GM18867 (cell line): Measurements from ENCODE around the gene ASAP2.

Source experiments
- ATAC-seq: cut with Tn5 transposase; IDR thresholded peaks from one replicate; pipeline ENCODE4 v1.9.1; 2021; ENCODE audit warnings: mild to moderate bottlenecking, moderate library complexity; ENCODE audit not compliant: unreplicated experiment

Gene ASAP2

GRCh38 chr2:9205963-9206948 lies at the start of gene ASAP2:
ASAP2 (plus strand) TSS chr2:9206812; CDS start chr2:9207105, 293 bp downstream.
- ATAC-seq, result peak; percentile 70

- no peak for ATAC-seq
Measured at GRCh38 chr2:9158786-9159779, 47.5 kb upstream of the ASAP2 start.

- ATAC-seq, result no peak
Measured at GRCh38 chr2:9160732-9161131, 45.9 kb upstream of the ASAP2 start.

GRCh38 chr2:9162841-9163240 lies 43.8 kb upstream of the ASAP2 start:
- no peak for ATAC-seq

- ATAC-seq, result no peak
Measured at GRCh38 chr2:9163306-9164111, 43.1 kb upstream of the ASAP2 start.

GRCh38 chr2:9164112-9164608 lies 42.5 kb upstream of the ASAP2 start:
- no peak for ATAC-seq

GRCh38 chr2:9165625-9166024 lies 41.0 kb upstream of the ASAP2 start:
- ATAC-seq, result no peak

- ATAC-seq, result no peak
Measured at GRCh38 chr2:9166579-9167377, 39.8 kb upstream of the ASAP2 start.

GRCh38 chr2:9167718-9168657 lies 38.6 kb upstream of the ASAP2 start:
- no peak for ATAC-seq

- ATAC-seq, result no peak
Measured at GRCh38 chr2:9168821-9169221, 37.8 kb upstream of the ASAP2 start.

- no peak for ATAC-seq
Measured at GRCh38 chr2:9169349-9170107, 37.1 kb upstream of the ASAP2 start.

- no peak for ATAC-seq
Measured at GRCh38 chr2:9170458-9171130, 36.0 kb upstream of the ASAP2 start.

- no peak for ATAC-seq
Measured at GRCh38 chr2:9174771-9175437, 31.7 kb upstream of the ASAP2 start.

GRCh38 chr2:9178110-9178903 lies 28.3 kb upstream of the ASAP2 start:
- peak; percentile 78 for ATAC-seq

GRCh38 chr2:9178904-9179571 lies 27.6 kb upstream of the ASAP2 start:
- peak; percentile 72 for ATAC-seq
